DMS153 (cell line): Measurements from ENCODE around the gene NOL7.
A peak's percentile ranks its signal among the peaks of the same experiment; 100 is the strongest.

ENCODE experiments used
- DNase-seq: peaks from one replicate; lab custom pipeline; 2025; lab: John Stamatoyannopoulos, UW

The NOL7 gene

DNA sequence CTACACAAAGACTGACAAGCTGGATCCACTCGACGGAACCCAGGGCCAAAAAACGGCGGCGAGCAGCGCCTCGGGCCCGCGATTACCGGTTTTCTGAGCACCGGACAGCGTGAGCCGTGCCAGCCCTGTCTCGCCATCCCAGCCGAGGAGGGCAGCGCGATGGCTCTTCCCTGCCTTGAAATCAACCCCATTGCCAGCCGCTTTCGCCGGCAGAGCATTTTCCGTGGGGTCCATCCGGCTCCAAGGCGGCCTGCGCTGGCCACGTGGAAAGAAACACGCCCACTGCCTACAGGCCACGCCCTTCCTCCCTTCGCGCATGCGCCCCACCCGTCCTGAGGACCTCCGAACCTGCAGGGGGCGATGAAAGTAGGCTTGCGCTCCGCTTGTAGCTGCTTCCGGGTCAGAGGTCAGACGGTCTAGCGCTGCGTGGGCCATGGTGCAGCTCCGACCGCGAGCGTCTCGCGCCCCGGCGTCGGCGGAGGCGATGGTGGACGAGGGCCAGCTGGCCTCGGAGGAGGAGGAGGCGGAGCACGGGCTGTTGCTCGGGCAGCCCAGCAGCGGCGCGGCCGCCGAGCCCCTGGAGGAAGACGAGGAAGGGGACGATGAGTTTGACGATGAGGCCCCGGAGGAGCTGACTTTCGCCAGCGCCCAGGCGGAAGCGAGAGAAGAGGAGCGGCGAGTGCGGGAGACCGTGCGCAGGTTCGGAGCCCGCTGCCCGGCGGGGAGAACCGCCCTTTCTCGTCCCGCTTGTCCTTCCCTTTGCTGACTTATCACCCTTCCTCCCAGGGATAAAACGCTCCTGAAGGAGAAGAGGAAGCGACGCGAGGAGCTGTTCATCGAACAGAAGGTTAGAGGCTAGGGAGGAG, at the start of gene NOL7:
Gene NOL7, plus strand, starts transcription at position 410 of the 866 bp plus-strand sequence. Its CDS starts 24 bp downstream, at position 434.
- DNase-seq: peak; percentile 78

DNA sequence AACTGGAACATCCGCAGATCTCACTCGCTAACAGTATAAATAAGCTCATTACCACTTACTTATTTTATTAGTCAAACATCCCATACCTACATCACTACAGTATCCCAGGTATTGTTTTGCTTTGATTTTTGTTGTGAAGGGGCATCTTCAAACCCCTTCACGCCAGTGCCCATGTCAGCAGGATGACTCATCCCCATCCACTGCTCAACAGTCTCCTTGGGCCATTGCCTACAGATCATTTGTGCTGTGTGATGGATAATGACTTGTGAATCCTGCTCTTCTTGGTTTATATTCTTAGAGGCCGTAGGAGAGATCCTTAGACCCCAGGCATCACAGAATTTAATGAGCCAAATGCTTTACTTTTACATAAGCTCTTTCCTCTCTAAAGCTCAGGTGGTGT, 49.2 kb upstream of the NOL7 start:
- no peak for DNase-seq

- DNase-seq: no peak
Observed at GRCh38 chr6:13566500-13566899, 48.6 kb upstream of the NOL7 start.

DNA sequence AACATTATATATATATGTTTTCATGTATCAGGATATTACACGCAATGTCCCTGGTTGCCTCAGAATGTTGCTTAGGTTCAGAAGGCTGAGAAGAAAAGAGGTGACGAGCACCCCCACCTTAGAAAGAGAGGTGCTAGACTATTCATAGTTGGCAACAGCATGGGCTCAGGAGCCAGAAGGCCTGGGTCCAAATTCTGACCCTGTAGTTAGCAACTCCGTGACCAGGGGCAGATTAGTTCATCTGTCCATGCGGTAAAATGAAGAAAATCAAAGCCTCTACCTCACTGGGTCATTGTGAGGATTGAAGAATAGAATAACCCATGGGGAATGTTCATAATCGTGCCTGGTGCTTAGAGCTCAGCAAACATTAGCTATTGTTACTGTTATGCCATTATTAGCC, 46.2 kb upstream of the NOL7 start:
- DNase-seq: no peak

DNA sequence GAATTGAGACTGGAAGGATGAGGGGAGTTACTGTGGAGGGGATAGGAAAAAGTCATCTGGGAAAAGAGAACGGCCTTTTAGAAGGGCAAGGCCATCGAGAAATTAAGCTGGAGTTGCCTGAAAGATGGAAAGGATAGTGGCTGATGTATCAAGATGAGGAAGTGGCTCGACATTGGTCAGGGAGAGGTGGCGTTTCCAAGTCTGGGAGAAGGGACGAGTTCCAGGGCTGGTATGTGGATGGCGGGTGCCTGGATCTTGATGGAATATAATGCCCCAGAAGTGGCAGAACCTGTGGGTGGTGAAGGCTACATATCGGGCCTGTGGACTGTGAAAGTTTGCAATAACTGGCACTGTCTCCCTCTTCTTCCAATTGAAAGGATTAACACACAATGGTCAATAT, 42.9 kb upstream of the NOL7 start:
- no peak for DNase-seq

- no peak for DNase-seq
Observed at GRCh38 chr6:13572951-13573654, 42.0 kb upstream of the NOL7 start.

- DNase-seq: no peak
Observed at GRCh38 chr6:13573669-13574110, 41.4 kb upstream of the NOL7 start.

GRCh38 chr6:13574149-13574570, 41.0 kb upstream of the NOL7 start:
- peak; percentile 77 for DNase-seq

DNA sequence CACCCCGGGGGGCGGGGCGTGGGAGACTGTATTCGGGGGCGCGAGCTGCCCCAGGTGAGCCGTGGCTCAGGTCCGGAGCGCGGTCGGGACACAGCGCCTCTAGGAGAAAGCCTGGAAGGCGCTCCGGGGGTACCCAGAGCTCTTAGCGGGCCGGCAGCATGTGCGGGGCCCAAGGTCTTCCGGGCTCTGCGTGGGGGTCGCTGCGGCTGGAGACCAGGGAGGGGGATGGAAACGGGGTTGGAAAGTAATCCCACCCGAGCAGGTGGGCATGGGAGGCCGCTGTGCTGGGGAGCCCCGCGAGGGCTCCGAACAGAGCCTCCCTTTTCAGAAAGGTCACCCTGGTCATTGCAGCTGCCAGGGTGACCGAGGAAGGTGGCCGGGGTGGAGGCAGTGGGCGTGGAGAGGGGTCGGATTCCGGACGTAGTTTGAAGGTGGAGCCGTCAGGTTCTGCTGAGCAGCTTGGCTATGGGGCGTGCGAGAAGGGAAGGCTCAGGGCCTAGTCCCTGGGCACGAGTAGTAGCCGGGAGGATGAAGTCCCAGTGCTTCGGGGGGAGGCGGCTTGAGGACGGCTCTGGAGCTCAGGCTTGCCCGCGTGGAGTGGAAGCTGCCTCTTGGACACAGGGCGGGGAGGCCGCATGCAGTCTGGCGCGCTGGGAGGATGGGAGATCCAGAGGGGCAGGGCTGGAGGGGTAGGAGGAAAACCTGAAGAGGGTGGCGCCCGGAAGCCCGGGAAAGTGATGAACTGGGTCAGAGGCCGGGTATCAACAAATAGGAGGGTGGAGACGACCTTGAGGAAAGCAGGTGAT, 40.4 kb upstream of the NOL7 start, which contains the start of gene SIRT5:
Gene SIRT5, plus strand, starts transcription at position 31 of the 806 bp plus-strand sequence. CDS start 9,510 bp downstream, outside the sequence.
- peak; percentile 69 for DNase-seq

- DNase-seq: no peak
Observed at GRCh38 chr6:13575377-13575775, 39.8 kb upstream of the NOL7 start.

GRCh38 chr6:13576017-13576416, 39.1 kb upstream of the NOL7 start:
- no peak for DNase-seq

DNA sequence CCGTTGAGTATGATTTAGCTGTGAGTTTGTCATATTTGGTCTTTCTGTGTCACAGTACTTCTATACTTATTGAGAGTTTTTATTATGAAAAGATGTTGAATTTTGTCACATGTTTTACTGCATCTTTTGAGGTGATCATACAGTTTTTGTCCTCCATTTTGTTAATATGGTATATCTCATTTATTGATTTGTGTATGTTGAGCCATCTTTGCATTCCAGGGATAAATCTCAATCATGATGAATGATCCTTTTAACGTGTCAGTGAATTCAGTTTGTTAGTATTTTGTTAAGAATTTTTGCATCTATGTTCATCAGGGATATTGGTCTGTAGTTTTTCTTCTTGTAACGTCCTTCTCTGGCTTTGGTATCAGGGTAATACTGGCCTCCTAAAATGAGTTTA, 37.2 kb upstream of the NOL7 start:
- DNase-seq: no peak

GRCh38 chr6:13579911-13580310, 35.2 kb upstream of the NOL7 start:
- no peak for DNase-seq

DNA sequence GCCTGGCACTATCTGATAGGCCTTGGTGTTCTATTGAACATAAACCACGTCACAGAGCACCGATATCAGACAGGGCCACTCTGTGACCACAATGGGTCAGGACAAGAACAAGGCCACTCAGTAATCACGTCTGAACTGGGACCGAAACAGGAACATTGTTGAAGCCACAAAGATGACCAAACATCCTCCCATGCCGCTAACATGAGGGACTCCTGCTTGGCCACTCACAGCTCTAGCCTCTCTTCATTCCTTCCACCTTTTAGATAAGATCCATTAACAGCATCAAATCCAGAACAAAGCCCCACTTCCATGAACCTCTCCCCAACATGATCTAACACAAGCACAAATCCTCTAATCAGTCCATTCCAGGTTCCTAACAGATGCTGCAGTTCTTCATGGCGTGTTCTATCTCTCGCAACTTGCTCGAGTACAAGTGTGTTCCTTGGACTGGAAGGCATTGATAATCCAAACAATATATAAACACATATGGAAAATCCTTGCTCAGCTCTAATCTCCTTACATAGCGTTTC, 33.4 kb upstream of the NOL7 start:
- DNase-seq: no peak

DNA sequence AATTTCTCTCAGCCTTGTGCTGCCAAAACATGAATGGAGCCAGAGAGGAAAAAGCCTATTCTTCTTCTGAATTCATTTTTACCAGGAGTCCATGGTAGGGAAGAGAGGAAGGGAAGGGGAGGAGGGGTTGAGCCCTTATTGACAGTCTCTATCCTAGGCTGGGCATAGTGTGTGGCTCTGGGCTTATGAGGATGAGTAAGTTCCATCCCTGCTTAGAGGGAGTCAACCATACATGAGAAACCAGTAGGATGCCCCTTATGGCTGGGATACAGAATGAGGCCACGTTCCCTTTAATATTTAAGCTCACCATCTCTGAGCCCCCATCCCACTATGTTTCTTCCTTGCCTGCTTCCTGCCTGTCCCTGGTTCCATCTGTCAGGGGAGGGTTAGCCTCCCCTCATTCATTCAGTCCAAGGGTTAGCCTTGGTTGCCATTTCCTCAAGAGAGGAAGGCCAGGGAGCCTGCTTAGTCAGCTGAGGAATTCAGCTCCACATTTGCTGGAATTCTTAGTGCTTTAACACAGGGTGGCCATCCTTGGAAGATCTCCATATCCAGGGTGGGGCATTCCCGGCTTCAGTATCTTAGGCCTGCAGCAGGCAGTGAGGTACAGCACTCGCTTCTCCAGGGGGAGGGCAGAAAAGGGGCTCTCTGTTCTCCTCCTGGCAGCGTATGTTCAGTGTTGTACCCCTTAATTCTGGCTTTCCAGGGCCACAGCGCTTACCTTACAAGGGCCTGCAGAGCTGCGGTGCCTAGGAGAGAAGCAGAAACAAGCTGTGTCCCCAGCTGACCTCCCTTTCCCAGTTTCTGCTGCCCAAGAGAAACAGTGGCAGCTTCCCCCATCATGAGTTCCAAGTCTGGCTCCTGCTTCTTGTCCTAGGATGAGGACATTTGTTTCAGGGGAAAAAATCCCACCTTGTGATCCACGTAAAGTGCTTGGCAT, 28.3 kb upstream of the NOL7 start:
- DNase-seq: no peak

- no peak for DNase-seq
Observed at GRCh38 chr6:13589801-13590200, 25.3 kb upstream of the NOL7 start.

DNA sequence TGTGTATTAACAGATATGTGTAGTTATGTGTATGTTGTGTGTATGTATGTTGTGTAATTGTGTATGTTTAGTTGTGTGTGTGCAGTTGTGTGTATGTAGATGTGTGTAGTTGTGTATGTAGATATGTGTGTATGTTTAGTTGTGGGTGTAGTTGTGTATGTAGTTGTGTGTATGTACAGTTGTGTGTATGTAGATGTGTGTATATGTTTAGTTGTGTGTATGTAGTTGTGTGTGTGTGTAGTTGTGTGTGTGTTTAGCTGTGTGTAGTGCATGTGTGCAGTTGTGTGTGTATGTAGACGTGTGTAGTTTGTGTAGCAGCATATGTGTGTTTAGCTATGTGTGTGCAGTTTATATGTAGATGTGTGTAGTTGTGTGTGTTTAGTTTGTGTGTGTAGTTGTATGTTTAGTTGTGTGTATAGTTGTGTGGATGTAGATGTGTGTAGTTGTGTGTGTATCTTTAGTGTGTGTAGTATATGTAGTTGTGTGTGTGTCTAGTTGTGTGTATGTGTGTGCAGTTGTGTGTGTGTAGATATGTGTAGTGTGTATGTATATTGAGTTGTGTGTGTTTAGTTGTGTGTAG, 24.5 kb upstream of the NOL7 start:
- DNase-seq: no peak

DNA sequence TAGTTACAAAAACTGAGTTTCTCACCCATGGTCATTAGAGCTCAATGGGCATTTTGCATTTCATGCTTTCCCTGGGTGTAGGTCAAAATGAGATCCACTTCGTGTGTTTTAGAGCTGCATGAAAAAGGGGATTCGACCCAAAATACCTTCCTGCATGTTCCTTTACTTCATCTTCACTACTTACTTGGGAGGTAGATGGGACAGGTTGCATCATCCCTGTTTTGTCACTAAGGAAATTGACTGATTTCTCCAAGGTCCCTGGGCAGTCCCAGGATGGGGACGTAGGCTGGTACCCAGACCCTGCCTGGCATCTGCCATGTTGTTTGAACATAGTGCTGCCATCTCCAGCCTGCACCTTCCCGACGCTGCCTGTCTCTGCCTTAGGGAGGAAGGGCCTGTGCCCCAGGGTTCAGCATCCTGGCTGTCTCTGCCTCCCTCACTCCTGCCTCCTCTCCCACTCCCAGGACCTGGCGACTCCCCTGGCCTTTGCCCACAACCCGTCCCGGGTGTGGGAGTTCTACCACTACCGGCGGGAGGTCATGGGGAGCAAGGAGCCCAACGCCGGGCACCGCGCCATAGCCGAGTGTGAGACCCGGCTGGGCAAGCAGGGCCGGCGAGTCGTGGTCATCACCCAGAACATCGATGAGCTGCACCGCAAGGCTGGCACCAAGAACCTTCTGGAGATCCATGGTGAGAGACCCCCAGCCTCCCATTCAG, 23.8 kb upstream of the NOL7 start:
- DNase-seq: no peak

DNA sequence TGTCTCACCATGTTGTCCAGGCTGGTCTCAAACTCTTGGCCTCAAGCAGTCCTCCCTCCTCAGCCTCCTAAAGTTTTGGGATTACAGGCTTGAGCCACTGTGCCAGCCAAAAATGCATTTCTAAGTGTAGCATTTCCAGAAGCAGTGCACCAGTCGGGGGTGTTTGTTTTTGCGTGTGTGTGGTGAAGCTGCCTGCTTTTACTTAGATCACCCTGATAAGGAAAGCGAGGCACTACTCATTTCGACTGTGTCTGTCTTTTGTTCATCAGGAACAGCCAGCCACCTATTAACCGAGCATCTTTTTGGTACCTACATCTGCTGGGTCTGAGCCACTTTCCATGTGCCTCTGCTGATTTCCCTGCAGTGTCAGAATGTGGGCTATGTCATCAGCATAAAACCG, 22.0 kb upstream of the NOL7 start:
- no peak for DNase-seq

DNA sequence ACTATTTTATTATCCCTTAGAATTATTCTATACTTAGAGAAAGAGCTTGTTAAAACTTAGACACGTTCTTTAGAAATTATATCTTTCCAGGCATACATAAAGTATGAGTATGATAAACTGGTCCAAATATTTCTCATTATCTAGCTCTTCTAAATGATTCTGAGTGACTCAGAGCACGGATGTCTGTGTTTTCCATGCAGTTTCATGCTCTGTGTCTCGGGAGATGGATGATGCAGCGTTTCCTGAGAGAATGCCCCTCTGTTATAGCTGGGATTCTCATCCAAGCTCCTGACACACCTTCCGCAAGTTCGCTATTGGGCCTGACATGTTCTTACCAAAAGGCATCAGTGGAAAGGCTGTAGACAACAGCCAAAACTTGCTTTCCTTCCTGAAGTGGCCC, 21.4 kb upstream of the NOL7 start:
- no peak for DNase-seq
